Thoracic aorta (tissue), 2 donors: ENCODE results near the gene HSPB9. TPM values are rescaled to one million over a fixed set of nuclear protein-coding genes. Genes with fewer than 3 reads are reported as not detected.

Experiments used
- ATAC-seq: fragments of 150-250 bp; one replicate; pipeline ENCODE4 v1.8.0; 2017; ENCODE audit warnings: low read depth; ENCODE audit not compliant: insufficient number of reproducible peaks, low FRiP score
- DNase-seq: peaks from one replicate; pipeline ENCODE4 v3.0.0-alpha.2; 2020; ENCODE audit warnings: low spot score
- H3K27ac ChIP-seq, 2 donors: fragments of 200-600 bp; sonication (generic); 1 replicate in 1 of 2; 2 replicates in 1 of 2; pipeline ENCODE4 v1.5.1; 2016; ENCODE audit warnings: mild to moderate bottlenecking in 2 of 2, moderate library complexity in 2 of 2
- H3K27me3 ChIP-seq: fragments of 200-600 bp; sonication (generic); replicated peaks from 2 replicates; pipeline ENCODE4 v1.6.0; 2016; ENCODE audit warnings: mild to moderate bottlenecking; ENCODE audit not compliant: insufficient read depth
- H3K36me3 ChIP-seq: fragments of 200-600 bp; sonication (generic); one replicate; pipeline ENCODE4 v1.5.1; 2016
- H3K4me1 ChIP-seq, 2 donors: fragments of 200-600 bp; sonication (generic); 1 replicate in 1 of 2; 2 replicates in 1 of 2; pipeline versions ENCODE4 v1.5.1 to v1.6.0; 2016; ENCODE audit warnings: low read depth in 2 of 2, mild to moderate bottlenecking in 1 of 2; ENCODE audit not compliant: control insufficient read depth in 1 of 2
- H3K4me3 ChIP-seq: fragments of 200-600 bp; sonication (generic); 2 replicates; pipeline ENCODE4 v1.5.1; 2016; ENCODE audit warnings: mild to moderate bottlenecking
- H3K9me3 ChIP-seq: fragments of 200-600 bp; sonication (generic); 2 replicates; pipeline ENCODE4 v1.5.1; 2016
- CTCF ChIP-seq: fragments of 200-600 bp; sonication (generic); IDR thresholded peaks from one replicate; pipeline ENCODE4 v1.5.1; 2019; ENCODE audit warnings: antibody characterized with exemption
- total RNA-seq, 2 donors: library from RNA; depleted of rRNA; stranded (reverse); fragments of >200 nt; gene quantifications; one replicate each; pipeline versions ENCODE4 v1.1.0 to v1.2.3, GENCODE V29; 2016

HSPB9 gene
- total RNA-seq, 2 donors from 2014 or later = not detected

GRCh38 chr17:42171831-42172230 lies 49.2 kb downstream of the HSPB9 start:
- H3K4me1 ChIP-seq = no peaks in the 10 kb centered on the region
- no peak for ATAC-seq
- no peak overlapping the region for H3K27ac ChIP-seq
- no peaks in the 10 kb centered on the region for H3K9me3 ChIP-seq
- DNase-seq = no peak
- no peaks in the 10 kb centered on the region for H3K27me3 ChIP-seq
- H3K4me3 ChIP-seq = no peak overlapping the region
- no peaks in the 10 kb centered on the region for H3K36me3 ChIP-seq
- TF ChIP-seq CTCF = no peak

Other genes starting within 250 kb of the HSPB9 start
- gene ACLY, start 203.9 kb upstream of the HSPB9 start, total RNA-seq = 10 to 100 TPM; 76.3 to 81.5 TPM
- gene ODAD4, start 192.2 kb upstream of the HSPB9 start, total RNA-seq = 1 to 10 TPM; 1.1 to 2.2 TPM
- gene CNP, start 156.0 kb upstream of the HSPB9 start, total RNA-seq = 10 to 100 TPM; 32.4 to 56.3 TPM
- 10 to 100 TPM; 61.2 to 80.6 TPM for gene DNAJC7, start 105.4 kb upstream of the HSPB9 start, total RNA-seq
- 10 to 100 TPM; 43.8 to 46.2 TPM for gene NKIRAS2, start 102.7 kb upstream of the HSPB9 start, total RNA-seq
- gene C17orf113, start 72.2 kb upstream of the HSPB9 start, total RNA-seq = under 1 TPM; 0.21 to 0.54 TPM
- not detected for gene ZNF385C, start 24.3 kb upstream of the HSPB9 start, total RNA-seq
- 10 to 100 TPM; 13.7 to 18.5 TPM for gene DHX58, start 10.1 kb upstream of the HSPB9 start, total RNA-seq
- gene KAT2A, start 1.4 kb upstream of the HSPB9 start, total RNA-seq = 10 to 100 TPM; 26.4 to 31.3 TPM
- gene RAB5C, start 32.2 kb downstream of the HSPB9 start, total RNA-seq = 100 to 1,000 TPM in 1 of 2 donors, 10 to 100 TPM in 1; 89.2 to 158 TPM
- gene KCNH4, start 58.3 kb downstream of the HSPB9 start, total RNA-seq = under 1 TPM in 1 of 2 donors, not detected in 1; 0.21 TPM
- not detected for gene HCRT, start 62.6 kb downstream of the HSPB9 start, total RNA-seq
- 10 to 100 TPM; 45.8 to 56.1 TPM for gene GHDC, start 71.7 kb downstream of the HSPB9 start, total RNA-seq
- gene STAT5B, start 153.6 kb downstream of the HSPB9 start, total RNA-seq = 100 to 1,000 TPM in 1 of 2 donors, 10 to 100 TPM in 1; 95.2 to 117 TPM
- gene STAT5A, start 165.7 kb downstream of the HSPB9 start, total RNA-seq = 10 to 100 TPM; 65.5 to 69.8 TPM